GM23338 (cell line): Measurements from ENCODE around the gene SPRED2. TPM values are rescaled to one million over a fixed set of nuclear protein-coding genes. Genes with fewer than 3 reads are reported as not detected.

Source experiments
- ATAC-seq: fragments of 200-7000 bp; cut with Tn5 transposase; 3 replicates; pipeline ENCODE4 v1.9.1; 2020
- DNase-seq: peaks from one replicate; pipeline ENCODE4 v3.0.0-alpha.2; 2015; ENCODE audit warnings: low spot score
- H2AFZ ChIP-seq: fragments of 200-600 bp; sonication (generic); 2 replicates; pipeline ENCODE4 v1.8.0; 2016; ENCODE audit warnings: antibody characterized with exemption, mild to moderate bottlenecking, moderate library complexity
- H3F3A ChIP-seq: fragments of 200-600 bp; sonication (generic); replicated peaks from 2 replicates; pipeline ENCODE4 v1.8.0; 2017; ENCODE audit warnings: antibody characterized with exemption, mixed run types, low read depth
- H3K27ac ChIP-seq: fragments of 200-600 bp; sonication (generic); 2 replicates; pipeline ENCODE4 v1.6.1; 2016; ENCODE audit warnings: low read depth
- H3K27me3 ChIP-seq: fragments of 200-600 bp; sonication (generic); 2 replicates; pipeline ENCODE4 v1.8.0; 2016; ENCODE audit warnings: mild to moderate bottlenecking, mixed run types, moderate library complexity; ENCODE audit not compliant: insufficient read depth
- H3K36me3 ChIP-seq: fragments of 200-600 bp; sonication (generic); 2 replicates; pipeline ENCODE4 v1.8.0; 2016; ENCODE audit warnings: mild to moderate bottlenecking; ENCODE audit not compliant: insufficient read depth
- H3K4me1 ChIP-seq: fragments of 200-600 bp; sonication (generic); 2 replicates; pipeline ENCODE4 v1.8.0; 2016; ENCODE audit warnings: mild to moderate bottlenecking, moderate library complexity; ENCODE audit not compliant: insufficient read depth
- H3K4me2 ChIP-seq: fragments of 200-600 bp; sonication (generic); 2 replicates; pipeline ENCODE4 v1.7.1; 2017; ENCODE audit warnings: mixed run types
- H3K4me3 ChIP-seq: fragments of 200-600 bp; sonication (generic); 2 replicates; pipeline ENCODE4 v1.6.1; 2016; ENCODE audit warnings: mixed run types
- H3K79me2 ChIP-seq: fragments of 200-600 bp; sonication (generic); replicated peaks from 2 replicates; pipeline ENCODE4 v1.8.0; 2017; ENCODE audit warnings: mild to moderate bottlenecking; ENCODE audit not compliant: insufficient read depth
- H3K9me2 ChIP-seq: fragments of 200-600 bp; sonication (generic); 2 replicates; pipeline ENCODE4 v1.8.0; 2017; ENCODE audit not compliant: insufficient read depth
- H4K20me1 ChIP-seq: fragments of 200-600 bp; sonication (generic); replicated peaks from 2 replicates; pipeline ENCODE4 v1.8.0; 2017; ENCODE audit warnings: mild to moderate bottlenecking; ENCODE audit not compliant: insufficient read depth
- H3K27ac Mint-ChIP-seq: 2 replicates; pipeline ENCODE4 v1.8.0; 2020; ENCODE audit warnings: inconsistent platforms, mild to moderate bottlenecking, moderate library complexity, mixed read lengths
- H3K27me3 Mint-ChIP-seq: 3 replicates; pipeline ENCODE4 v1.8.0; 2022; ENCODE audit warnings: low read depth, mild to moderate bottlenecking, moderate library complexity, mixed read lengths, inconsistent platforms; ENCODE audit not compliant: insufficient read depth, poor library complexity
- H3K36me3 Mint-ChIP-seq: 3 replicates; pipeline ENCODE4 v1.8.0; 2021; ENCODE audit warnings: low read depth, mild to moderate bottlenecking, inconsistent platforms, moderate library complexity, mixed read lengths
- H3K4me1 Mint-ChIP-seq: 3 replicates; pipeline ENCODE4 v1.8.0; 2020; ENCODE audit warnings: mild to moderate bottlenecking, inconsistent platforms, mixed read lengths
- H3K4me3 Mint-ChIP-seq: 3 replicates; pipeline ENCODE4 v1.8.0; 2021; ENCODE audit warnings: moderate library complexity, mild to moderate bottlenecking, inconsistent platforms, mixed read lengths
- H3K9me3 Mint-ChIP-seq: 3 replicates; pipeline ENCODE4 v1.8.0; 2020; ENCODE audit warnings: moderate library complexity, mild to moderate bottlenecking, inconsistent platforms, mixed read lengths
- CREB1 ChIP-seq: fragments of 250-450 bp; sonication (Bioruptor Pico); IDR thresholded peaks from 2 replicates; pipeline ENCODE4 v1.5.0; 2020; ENCODE audit warnings: low read depth, mild to moderate bottlenecking, moderate library complexity
- CTCF ChIP-seq, 2 experiments: fragments of 200-600 bp in 1 of 2; sonication (generic) in 1 of 2; conservative IDR thresholded peaks; 2 replicates each; pipeline versions ENCODE4 v1.5.1 to v1.6.1; 2016 to 2017; ENCODE audit warnings: antibody characterized with exemption in 2 of 2, low read depth in 2 of 2, mild to moderate bottlenecking in 2 of 2, moderate library complexity in 1 of 2
- JUNB ChIP-seq: IDR thresholded peaks from one replicate; pipeline ENCODE4 v1.6.1; 2016; ENCODE audit warnings: antibody characterized with exemption; ENCODE audit not compliant: unreplicated experiment
- POLR2AphosphoS5 ChIP-seq: IDR thresholded peaks from 2 replicates; pipeline ENCODE4 v1.6.1; 2016; ENCODE audit warnings: antibody characterized with exemption, low read depth
- REST ChIP-seq: IDR thresholded peaks from one replicate; pipeline ENCODE4 v1.6.1; 2018; ENCODE audit warnings: antibody characterized with exemption; ENCODE audit not compliant: unreplicated experiment
- long read RNA-seq: library from polyadenylated mRNA; unstranded; transcript quantifications from one replicate; pipeline ENCODE4 v2.0.0, GENCODE V29; 2020; ENCODE audit not compliant: unreplicated experiment
- polyA plus RNA-seq: library from polyadenylated mRNA; unstranded; fragments of >200 nt; fragmentation: Nextera tagmentation; extraction: Ambion mirVana; gene quantifications from 2 replicates; pipeline ENCODE4 v1.2.1, GENCODE V29; 2016
- total RNA-seq: library from RNA; depleted of rRNA; stranded (reverse); fragments of >200 nt; shearing (Covaris generic); gene quantifications from 2 replicates; pipeline ENCODE4 v1.2.3, GENCODE V29; 2014; rRNA removed

Gene SPRED2
- total RNA-seq: 10.4 and 13.0 TPM in 2 replicates
- polyA plus RNA-seq: 7.2 and 8.7 TPM in 2 replicates
- long read RNA-seq, partial matches to known transcripts: 0 of 2 reads
- long read RNA-seq, other reads (novel, unspliced or antisense): 2 of 2 reads

- ATAC-seq (peak; percentile 35), DNase-seq (peak; percentile 96)
- peaks cover 23% of the 10 kb centered on the region for H3F3A ChIP-seq
- peak within 1 kb of the TSS; percentile 91 for H3K4me3 Mint-ChIP-seq
- H3K27me3 Mint-ChIP-seq: peaks cover 59% of the 10 kb centered on the region
- peak within 1 kb of the TSS; percentile 94 for H3K4me3 ChIP-seq
- peaks cover 42% of the 10 kb centered on the region for H3K4me1 ChIP-seq
- no peaks in the 10 kb centered on the region for H3K36me3 Mint-ChIP-seq
- H3K4me1 Mint-ChIP-seq: peaks cover 36% of the 10 kb centered on the region
- peak within 1 kb of the TSS; percentile 88 for H3K27ac Mint-ChIP-seq
- H3K27ac ChIP-seq: peak within 1 kb of the TSS; percentile 53; the same call in 1 of the 2 replicates
- peaks cover 32% of the 10 kb centered on the region for H3K79me2 ChIP-seq
- peak within 1 kb of the TSS; percentile 97 for H3K4me2 ChIP-seq
- no peaks in the 10 kb centered on the region for H3K9me3 Mint-ChIP-seq
- H3K9me2 ChIP-seq: no peaks in the 10 kb centered on the region
- H3K27me3 ChIP-seq: peaks cover 76% of the 10 kb centered on the region
- H2AFZ ChIP-seq: peak within 1 kb of the TSS; percentile 95
- no peaks in the 10 kb centered on the region for H3K36me3 ChIP-seq
- peaks cover 29% of the 10 kb centered on the region for H4K20me1 ChIP-seq
- TF ChIP-seq CTCF (conservative IDR thresholded peaks at IDR 0.05; ENCODE audit: low read depth in 2 of 2): no peak
- peak; percentile 71 for TF ChIP-seq CREB1 (CRISPR knock-in tag)
- TF ChIP-seq POLR2AphosphoS5: peak; percentile 32; the same call in 1 of the 2 replicates
Observed at GRCh38 chr2:65432227-65433190, at the start of gene SPRED2. SPRED2 (minus strand) TSS chr2:65432599; CDS start chr2:65431987, 612 bp downstream.

DNA sequence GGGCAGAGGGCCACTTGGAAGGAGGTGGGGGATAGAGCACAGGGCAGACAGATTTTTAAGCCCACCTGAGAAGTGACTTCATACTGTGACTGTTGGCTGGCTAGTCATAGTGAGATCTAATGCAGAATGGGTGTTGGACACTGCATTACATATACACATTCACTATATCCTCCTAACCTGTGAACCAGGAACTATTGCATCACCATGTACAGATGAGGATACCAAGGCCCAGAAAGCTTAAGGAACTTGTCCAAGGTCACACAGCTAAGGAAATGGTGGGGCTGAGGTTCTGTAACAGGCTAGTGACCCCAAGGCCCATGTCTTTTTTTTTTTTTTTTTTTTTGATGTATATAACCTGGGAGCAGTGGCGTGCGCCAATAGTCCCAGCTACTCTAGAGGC, 49.6 kb upstream of the SPRED2 start:
- Histone ChIP-seq H3K4me2 (no peak overlapping the region), H3K36me3 (no peaks in the 10 kb centered on the region), H2AFZ (no peak overlapping the region), H3K27me3 (no peaks in the 10 kb centered on the region), H3K9me2 (0 out of 2 replicates have a peak, but pooled peaks cover under 1% of the 10 kb centered on the region), H3F3A (no peaks in the 10 kb centered on the region), H4K20me1 (no peaks in the 10 kb centered on the region), H3K4me3 (no peak overlapping the region), H3K4me1 (no peaks in the 10 kb centered on the region; the same call in 1 of the 2 replicates), H3K27ac (no peak overlapping the region), H3K79me2 (no peaks in the 10 kb centered on the region)
- no peak for DNase-seq
- Mint-ChIP-seq H3K4me3 (no peak overlapping the region), H3K27ac (no peak overlapping the region), H3K36me3 (no peaks in the 10 kb centered on the region), H3K9me3 (peaks cover under 1% of the 10 kb centered on the region; the same call in 1 of the 3 replicates), H3K4me1 (peaks cover 6% of the 10 kb centered on the region; the same call in 1 of the 3 replicates), H3K27me3 (peaks cover 6% of the 10 kb centered on the region)
- ATAC-seq: no peak
- TF ChIP-seq REST (no peak), JUNB (no peak), CTCF (conservative IDR thresholded peaks at IDR 0.05; ENCODE audit: low read depth in 2 of 2) (no peak)
